A549 treated with Hydrocortisone at 1 μM for 4 hours (cell line): Measurements from ENCODE around the gene GCNT3. TPM values are rescaled to one million over a fixed set of nuclear protein-coding genes. Genes with fewer than 3 reads are reported as not detected.

Source experiments
- total RNA-seq: library from RNA; stranded (reverse); fragments of 200-300 nt; extraction: Qiagen RNA extraction; gene quantifications from 5 replicates; pipeline ENCODE4 v1.2.3, GENCODE V29; 2022

GCNT3 gene, protein sequence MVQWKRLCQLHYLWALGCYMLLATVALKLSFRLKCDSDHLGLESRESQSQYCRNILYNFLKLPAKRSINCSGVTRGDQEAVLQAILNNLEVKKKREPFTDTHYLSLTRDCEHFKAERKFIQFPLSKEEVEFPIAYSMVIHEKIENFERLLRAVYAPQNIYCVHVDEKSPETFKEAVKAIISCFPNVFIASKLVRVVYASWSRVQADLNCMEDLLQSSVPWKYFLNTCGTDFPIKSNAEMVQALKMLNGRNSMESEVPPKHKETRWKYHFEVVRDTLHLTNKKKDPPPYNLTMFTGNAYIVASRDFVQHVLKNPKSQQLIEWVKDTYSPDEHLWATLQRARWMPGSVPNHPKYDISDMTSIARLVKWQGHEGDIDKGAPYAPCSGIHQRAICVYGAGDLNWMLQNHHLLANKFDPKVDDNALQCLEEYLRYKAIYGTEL
- total RNA-seq = 121 to 140 TPM (median 128 TPM) in 5 replicates

DNA sequence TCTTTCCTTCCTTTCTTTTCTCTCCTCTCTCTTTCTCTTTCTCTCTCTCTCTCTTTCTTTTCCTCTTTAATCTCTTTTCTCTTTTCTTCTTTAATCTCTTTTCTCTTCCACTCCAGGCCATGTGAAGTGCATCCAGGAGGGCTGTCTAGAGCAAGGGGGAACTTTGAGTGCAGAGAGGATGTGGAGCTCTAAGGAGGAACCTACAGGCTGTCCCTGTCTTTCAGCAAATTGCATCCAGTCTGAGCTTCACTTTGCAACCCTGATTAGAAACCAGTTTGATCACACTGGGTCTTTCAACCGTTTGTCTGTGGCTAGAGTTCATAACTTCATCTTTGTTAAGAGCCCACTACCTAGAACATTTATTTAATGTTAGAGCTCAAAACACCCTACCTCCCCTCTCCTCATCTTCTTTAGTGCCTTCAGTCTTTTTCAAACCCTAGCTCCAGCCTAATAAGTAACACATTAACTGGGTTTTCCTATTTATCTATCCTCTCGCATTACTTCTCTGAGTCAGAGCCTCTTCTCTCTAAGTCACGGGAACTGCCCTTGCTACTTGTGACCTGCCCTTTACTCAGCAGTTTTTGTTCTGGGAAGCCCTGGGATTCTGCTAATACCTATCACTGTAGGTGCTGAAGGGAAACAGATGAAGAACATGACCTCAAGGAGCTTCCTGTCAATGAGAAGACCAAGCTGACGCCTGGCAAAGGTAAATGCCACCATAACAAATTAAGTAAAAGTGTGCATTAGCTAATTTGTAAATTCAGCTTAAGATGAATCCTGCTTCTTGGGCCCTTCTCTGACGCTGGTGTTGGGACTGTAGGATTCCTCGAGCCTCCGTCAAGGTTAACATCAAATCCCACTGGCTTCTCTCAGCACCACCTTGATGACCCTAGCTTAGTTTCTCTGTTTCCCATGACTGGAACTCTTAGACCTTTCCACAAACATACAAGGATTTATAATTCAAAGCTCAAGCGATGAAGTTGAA is at the start of gene GCNT3:
Gene GCNT3, plus strand, starts transcription at position 508 of the 985 bp plus-strand sequence. CDS start 6,456 bp downstream, outside the sequence.

DNA sequence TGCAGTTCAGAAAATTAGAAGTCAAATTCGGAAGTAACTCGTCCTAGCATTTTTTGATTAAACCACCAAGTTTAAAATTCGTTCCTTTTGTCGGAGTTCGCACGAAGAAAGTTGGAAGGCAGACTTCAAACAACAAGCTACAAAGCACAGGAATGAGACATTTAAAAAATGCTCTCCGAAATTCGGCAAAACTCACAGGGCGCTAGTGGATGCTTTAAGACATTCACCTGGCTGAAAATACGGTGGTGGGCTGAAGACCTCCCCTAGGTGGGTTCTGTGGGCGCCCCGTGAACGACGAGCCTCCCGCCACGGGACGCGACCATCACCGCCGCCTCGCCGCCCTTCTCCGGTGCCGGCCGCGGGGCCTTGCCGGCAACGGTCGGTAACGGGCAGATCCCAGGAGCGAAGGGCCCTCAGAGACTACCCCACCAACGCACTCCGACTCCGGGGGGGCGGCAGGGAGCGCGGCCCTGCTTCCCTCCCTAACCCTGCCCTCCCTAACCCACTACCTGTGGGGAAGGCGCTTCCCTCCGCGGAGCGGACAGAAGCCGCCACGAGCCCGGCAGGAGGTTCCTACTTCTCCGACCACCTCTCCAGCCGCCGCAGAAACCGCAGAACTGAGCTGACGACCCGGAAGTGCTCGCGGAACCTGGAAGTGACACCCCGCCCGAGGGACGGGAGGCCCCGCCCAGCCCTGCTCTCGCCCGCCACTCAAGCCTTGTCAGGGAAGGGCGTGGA is 45.5 kb downstream of the GCNT3 start, which contains the start of gene GTF2A2:
Gene GTF2A2, minus strand, starts transcription at position 619 of the 738 bp plus-strand sequence. CDS start 5,238 bp downstream, outside the sequence.

Other genes with a start within 250 kb of the GCNT3 start
- gene MYO1E, start 238.9 kb upstream of the GCNT3 start, total RNA-seq = 237 to 327 TPM (median 313 TPM) in 5 replicates
- 10.7 to 12.7 TPM (median 11.4 TPM) in 5 replicates for gene FAM81A, start 173.6 kb upstream of the GCNT3 start, total RNA-seq
- gene GTF2A2, start 45.7 kb downstream of the GCNT3 start, total RNA-seq = 148 to 190 TPM (median 177 TPM) in 5 replicates
- 63.6 to 93.9 TPM (median 67.8 TPM) in 5 replicates for gene BNIP2, start 77.5 kb downstream of the GCNT3 start, total RNA-seq